NCI-H82 treated with DMSO at 0.1 percent for 48 hours (cell line): ENCODE results near the gene JPH2.

Experiments
- DNase-seq: peaks from one replicate; lab custom pipeline; 2025; ENCODE audit not compliant: unreplicated experiment; lab: John Stamatoyannopoulos, UW

Gene JPH2

GRCh38 chr20:44065401-44066340, 121.3 kb downstream of the JPH2 start:
- DNase-seq, result no peak

GRCh38 chr20:44064501-44065400, 122.2 kb downstream of the JPH2 start:
- DNase-seq, result no peak
